ENCODE data around the gene CTSL. TPM values are rescaled to one million over a fixed set of nuclear protein-coding genes. Genes with fewer than 3 reads are reported as not detected.

CTSL gene
- total and polyA plus RNA-seq, 2 of the 13 experiments (the other 11 are each of a cell fraction or from before 2014, with no cell fraction given) = 78.1 to 113 TPM

- POLR2A ChIA-PET = no interaction called here
- intact Hi-C loops (cut with micrococcal nuclease; ENCODE audit: unreplicated experiment) (no loop called here), in situ Hi-C loops (cut with HindIII; ENCODE audit: extremely low pct_ligation_motif_present, low pct_unique_long_range_greater_than_20kb) (no loop called here)
- H3K9me3 ChIP-seq (ENCODE audit: low read length) = no peaks in the 10 kb centered on the region
- peaks cover 0 to 3% of the 10 kb centered on the region in 2 experiments; a peak in 1 of 5 replicates for H3K27me3 ChIP-seq (ENCODE audit: control insufficient read depth in 1 of 2, insufficient read depth in 2 of 2, low read length in 2 of 2)
- H3K27ac ChIP-seq (ENCODE audit: extremely low read length, insufficient read depth, low read length) = no peak overlapping the region
- H3K36me3 ChIP-seq (replicated peaks in 1 of 2; ENCODE audit: control insufficient read depth in 1 of 2, insufficient read depth in 2 of 2, low read length in 2 of 2) = no peaks in the 10 kb centered on the region
- H3K79me2 ChIP-seq (ENCODE audit: insufficient read depth, low read length) = no peaks in the 10 kb centered on the region
- no peak overlapping the region for H3K4me3 ChIP-seq (replicated peaks in 1 of 3; ENCODE audit: insufficient read depth in 1 of 3, low read depth in 2 of 3, low read length in 3 of 3)
- ATAC-seq (no peak), FAIRE-seq (no peak), DNase-seq (ENCODE audit: low spot score) (no peak)
- H2AFZ ChIP-seq (ENCODE audit: low read length) = no peak overlapping the region
- H3K4me2 ChIP-seq (ENCODE audit: low read depth, low read length) = no peak overlapping the region
- H3K4me1 ChIP-seq (ENCODE audit: insufficient read depth, low read length) = no peaks in the 10 kb centered on the region
- H3K9ac ChIP-seq (ENCODE audit: insufficient read depth, low read depth, low read length) = no peak overlapping the region
- no peak for TF ChIP-seq ZNF597 (CRISPR knock-in tag; IDR thresholded peaks at IDR 0.05)
- no peak for TF ChIP-seq KDM4B (CRISPR knock-in tag; IDR thresholded peaks at IDR 0.05)
- TF ChIP-seq ZBTB26 (CRISPR knock-in tag; IDR thresholded peaks at IDR 0.05; ENCODE audit: borderline replicate concordance) = no peak
- no peak for TF ChIP-seq DR1 (CRISPR knock-in tag; IDR thresholded peaks at IDR 0.05)
- TF ChIP-seq NR2C2 (CRISPR knock-in tag; IDR thresholded peaks at IDR 0.05; ENCODE audit: borderline replicate concordance) = no peak
- TF ChIP-seq DMAP1 (CRISPR knock-in tag; IDR thresholded peaks at IDR 0.05) = no peak
- no peak for TF ChIP-seq RFX5 (IDR thresholded peaks at IDR 0.05; ENCODE audit: low read depth, low read length)
- TF ChIP-seq ZHX2 (IDR thresholded peaks at IDR 0.05; ENCODE audit: low read depth) = no peak
- TF ChIP-seq ZHX2 (CRISPR knock-in tag; IDR thresholded peaks at IDR 0.05; ENCODE audit: borderline replicate concordance) = no peak
- no peak for TF ChIP-seq ZNF354B (CRISPR knock-in tag; IDR thresholded peaks at IDR 0.05)
- no peak for TF ChIP-seq ZBTB42 (CRISPR knock-in tag; IDR thresholded peaks at IDR 0.05)
- no peak for TF ChIP-seq SAP130 (CRISPR knock-in tag; IDR thresholded peaks at IDR 0.05; ENCODE audit: low read depth)
- TF ChIP-seq FLYWCH1 (CRISPR knock-in tag; IDR thresholded peaks at IDR 0.05) = no peak
- TF ChIP-seq ZC3H4 (CRISPR knock-in tag; IDR thresholded peaks at IDR 0.05; ENCODE audit: borderline replicate concordance) = no peak
- TF ChIP-seq CREBL2 (CRISPR knock-in tag; IDR thresholded peaks at IDR 0.05; ENCODE audit: borderline replicate concordance) = no peak
- TF ChIP-seq POLR2AphosphoS5 (IDR thresholded peaks at IDR 0.05; ENCODE audit: low read depth, low read length) = no peak
- no peak for TF ChIP-seq ARID2 (CRISPR knock-in tag; IDR thresholded peaks at IDR 0.05; ENCODE audit: borderline replicate concordance)
- CTCF ChIA-PET (ENCODE audit: low intra/inter-chr PET ratio, low total read pairs) = no interaction called here
- H4K20me1 ChIP-seq (ENCODE audit: insufficient read depth, low read length) = no peaks in the 10 kb centered on the region
- BruUV-seq (replicated peaks) = no TSS peak
- WGBS (ENCODE audit: low lambda C conversion rate) = 23% methylated on average over 14 of the region's 25 CpGs
Measured at GRCh38 chr9:87771316-87772006, 45.5 kb downstream of the CTSL start.
